Karpas-422 (cell line): Measurements from ENCODE around the gene HIPK2. TPM values are rescaled to one million over a fixed set of nuclear protein-coding genes. Genes with fewer than 3 reads are reported as not detected.

Experiments used
- DNase-seq: peaks from one replicate; pipeline ENCODE4 v3.0.0-alpha.2; 2015
- H2AFZ ChIP-seq: fragments of 200-600 bp; sonication (generic); 2 replicates; pipeline ENCODE4 v1.6.1; 2014; ENCODE audit warnings: antibody characterized with exemption, low read length, mixed read lengths
- H3K27ac ChIP-seq: fragments of 200-600 bp; sonication (generic); 2 replicates; pipeline ENCODE4 v1.5.1; 2014; ENCODE audit warnings: mild to moderate bottlenecking, low read length, moderate library complexity
- H3K27me3 ChIP-seq: fragments of 200-600 bp; sonication (generic); 2 replicates; pipeline ENCODE4 v1.6.1; 2014; ENCODE audit warnings: low read length, mixed read lengths
- H3K36me3 ChIP-seq: fragments of 200-600 bp; sonication (generic); 2 replicates; pipeline ENCODE4 v1.6.1; 2014; ENCODE audit warnings: low read length, mixed read lengths; ENCODE audit not compliant: insufficient read depth
- H3K4me1 ChIP-seq: fragments of 200-600 bp; sonication (generic); 2 replicates; pipeline ENCODE4 v1.6.1; 2014; ENCODE audit warnings: mild to moderate bottlenecking, low read length, mixed read lengths
- H3K4me2 ChIP-seq: fragments of 200-600 bp; sonication (generic); 2 replicates; pipeline ENCODE4 v1.6.1; 2014; ENCODE audit warnings: low read length, low read depth, mild to moderate bottlenecking; ENCODE audit not compliant: poor library complexity, severe bottlenecking
- H3K4me3 ChIP-seq: fragments of 200-600 bp; sonication (generic); 2 replicates; pipeline ENCODE4 v1.5.1; 2014; ENCODE audit warnings: mild to moderate bottlenecking, antibody characterized with exemption, low read length, mixed read lengths
- H3K79me2 ChIP-seq: fragments of 200-600 bp; sonication (generic); 2 replicates; pipeline ENCODE4 v1.6.1; 2014; ENCODE audit warnings: mild to moderate bottlenecking, low read length, mixed read lengths
- H3K9ac ChIP-seq: fragments of 200-600 bp; sonication (generic); 2 replicates; pipeline ENCODE4 v1.6.0; 2014; ENCODE audit warnings: low read length
- H3K9me2 ChIP-seq: fragments of 200-600 bp; sonication (generic), shearing (Covaris generic); replicated peaks from 2 replicates; pipeline ENCODE4 v1.6.0; 2014; ENCODE audit warnings: mild to moderate bottlenecking, low read length, moderate library complexity; ENCODE audit not compliant: insufficient read depth
- H3K9me3 ChIP-seq: fragments of 300-700, 200-600 bp; sonication (generic); 2 replicates; pipeline ENCODE4 v1.6.1; 2014; ENCODE audit warnings: low read length, mixed read lengths
- H4K20me1 ChIP-seq: fragments of 200-600 bp; sonication (generic); 2 replicates; pipeline ENCODE4 v1.6.1; 2014; ENCODE audit warnings: mild to moderate bottlenecking, antibody characterized with exemption, low read length, low read depth; ENCODE audit not compliant: insufficient read depth
- total RNA-seq: library from RNA; depleted of rRNA; stranded (reverse); fragments of >200 nt; shearing (Covaris generic); gene quantifications from 2 replicates; pipeline ENCODE4 v1.2.3, GENCODE V29; 2014; ENCODE audit warnings: low replicate concordance

The HIPK2 gene
- total RNA-seq, 1 experiment from 2014 or later, result not detected

GRCh38 chr7:139687211-139687954 is 90.4 kb downstream of the HIPK2 start:
- Histone ChIP-seq H3K4me1 (no peaks in the 10 kb centered on the region), H3K27me3 (peaks cover 6% of the 10 kb centered on the region; the same call in 1 of the 2 replicates), H3K9ac (no peak overlapping the region), H3K36me3 (no peaks in the 10 kb centered on the region), H3K4me3 (no peak overlapping the region), H2AFZ (no peak overlapping the region), H3K79me2 (no peaks in the 10 kb centered on the region), H3K4me2 (no peak overlapping the region), H3K9me3 (no peaks in the 10 kb centered on the region), H3K27ac (no peak overlapping the region), H4K20me1 (no peaks in the 10 kb centered on the region), H3K9me2 (0 out of 2 replicates have a peak, but pooled peaks cover 2% of the 10 kb centered on the region)
- no peak for DNase-seq

GRCh38 chr7:139683137-139683921 is 94.5 kb downstream of the HIPK2 start:
- no peaks in the 10 kb centered on the region for H4K20me1 ChIP-seq
- H2AFZ ChIP-seq, result no peak overlapping the region
- H3K4me2 ChIP-seq, result no peak overlapping the region
- no peaks in the 10 kb centered on the region for H3K36me3 ChIP-seq
- H3K27me3 ChIP-seq, result peaks cover 6% of the 10 kb centered on the region; the same call in 1 of the 2 replicates
- H3K9ac ChIP-seq, result no peak overlapping the region
- no peak overlapping the region for H3K4me3 ChIP-seq
- no peak for DNase-seq
- H3K79me2 ChIP-seq, result no peaks in the 10 kb centered on the region
- no peak overlapping the region for H3K27ac ChIP-seq
- H3K4me1 ChIP-seq, result no peaks in the 10 kb centered on the region
- H3K9me3 ChIP-seq, result no peaks in the 10 kb centered on the region
- H3K9me2 ChIP-seq, result 0 out of 2 replicates have a peak, but pooled peaks cover 2% of the 10 kb centered on the region

- Histone ChIP-seq H3K4me3 (no peak overlapping the region), H3K27me3 (peaks cover 4% of the 10 kb centered on the region; the same call in 1 of the 2 replicates), H3K9me3 (no peaks in the 10 kb centered on the region), H3K9me2 (0 out of 2 replicates have a peak, but pooled peaks cover 2% of the 10 kb centered on the region), H3K9ac (no peak overlapping the region), H3K79me2 (no peaks in the 10 kb centered on the region), H3K4me1 (no peaks in the 10 kb centered on the region), H2AFZ (no peak overlapping the region), H3K36me3 (no peaks in the 10 kb centered on the region), H4K20me1 (no peaks in the 10 kb centered on the region), H3K27ac (no peak overlapping the region), H3K4me2 (no peak overlapping the region)
- no peak for DNase-seq
Observed at GRCh38 chr7:139682136-139683013, 95.4 kb downstream of the HIPK2 start.

- Histone ChIP-seq H3K4me1 (no peaks in the 10 kb centered on the region), H3K27ac (no peak overlapping the region), H2AFZ (no peak overlapping the region), H4K20me1 (no peaks in the 10 kb centered on the region), H3K9me2 (0 out of 2 replicates have a peak, but pooled peaks cover 2% of the 10 kb centered on the region), H3K79me2 (no peaks in the 10 kb centered on the region), H3K9ac (no peak overlapping the region), H3K4me2 (no peak overlapping the region), H3K36me3 (no peaks in the 10 kb centered on the region), H3K9me3 (no peaks in the 10 kb centered on the region), H3K27me3 (peaks cover 2% of the 10 kb centered on the region; the same call in 1 of the 2 replicates), H3K4me3 (no peak overlapping the region)
- DNase-seq, result no peak
Observed at GRCh38 chr7:139681812-139682135, 96.0 kb downstream of the HIPK2 start.

- Histone ChIP-seq H3K4me1 (no peaks in the 10 kb centered on the region), H3K9me3 (no peaks in the 10 kb centered on the region), H3K4me2 (no peak overlapping the region), H3K27me3 (peaks cover 2% of the 10 kb centered on the region; the same call in 1 of the 2 replicates), H3K9ac (no peak overlapping the region), H4K20me1 (no peaks in the 10 kb centered on the region), H3K36me3 (no peaks in the 10 kb centered on the region), H3K9me2 (0 out of 2 replicates have a peak, but pooled peaks cover 2% of the 10 kb centered on the region), H2AFZ (no peak overlapping the region), H3K4me3 (no peak overlapping the region), H3K27ac (no peak overlapping the region), H3K79me2 (no peaks in the 10 kb centered on the region)
- DNase-seq, result no peak
Observed at GRCh38 chr7:139681463-139681755, 96.4 kb downstream of the HIPK2 start.

GRCh38 chr7:139680676-139681462 is 96.9 kb downstream of the HIPK2 start:
- no peak overlapping the region for H3K9ac ChIP-seq
- 0 out of 2 replicates have a peak, but pooled peaks cover under 1% of the 10 kb centered on the region for H3K9me2 ChIP-seq
- H3K4me2 ChIP-seq, result no peak overlapping the region
- no peak overlapping the region for H3K27ac ChIP-seq
- H2AFZ ChIP-seq, result no peak overlapping the region
- H3K79me2 ChIP-seq, result no peaks in the 10 kb centered on the region
- no peaks in the 10 kb centered on the region for H3K4me1 ChIP-seq
- no peaks in the 10 kb centered on the region for H4K20me1 ChIP-seq
- peaks cover 2% of the 10 kb centered on the region; the same call in 1 of the 2 replicates for H3K27me3 ChIP-seq
- DNase-seq, result no peak
- H3K36me3 ChIP-seq, result no peaks in the 10 kb centered on the region
- no peak overlapping the region for H3K4me3 ChIP-seq
- no peaks in the 10 kb centered on the region for H3K9me3 ChIP-seq

GRCh38 chr7:139679731-139680594 is 97.8 kb downstream of the HIPK2 start:
- H3K4me2 ChIP-seq, result no peak overlapping the region

More at GRCh38 chr7:139679731-139680594, 97.8 kb downstream of the HIPK2 start:
- Histone ChIP-seq H4K20me1 (no peaks in the 10 kb centered on the region), H3K9me2 (no peaks in the 10 kb centered on the region), H3K9me3 (no peaks in the 10 kb centered on the region), H3K4me3 (no peak overlapping the region), H2AFZ (no peak overlapping the region), H3K36me3 (no peaks in the 10 kb centered on the region), H3K4me1 (no peaks in the 10 kb centered on the region), H3K27ac (no peak overlapping the region), H3K27me3 (no peaks in the 10 kb centered on the region), H3K9ac (no peak overlapping the region), H3K79me2 (no peaks in the 10 kb centered on the region)
- DNase-seq, result no peak
